ENCODE results near the gene PRSS56.

PRSS56 gene

DNA sequence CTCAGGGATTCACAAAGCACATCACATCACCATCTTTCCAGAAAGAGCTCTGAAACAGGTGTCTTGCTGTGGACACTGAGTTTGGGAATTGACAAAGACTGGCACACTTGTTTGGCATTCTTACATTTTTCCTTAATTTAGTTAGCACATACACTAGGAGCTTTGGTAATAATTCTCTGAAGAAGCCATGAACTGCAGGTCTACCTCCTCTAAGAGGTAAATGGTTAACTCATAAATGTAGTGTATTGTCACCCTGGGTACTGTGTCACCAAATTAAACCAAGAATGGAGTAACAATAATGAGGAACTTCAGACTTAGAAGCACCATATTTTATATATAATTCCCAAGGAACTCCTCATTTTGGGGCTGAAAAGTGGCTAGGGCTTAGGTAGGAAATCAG is 52.9 kb downstream of the PRSS56 start:
- DNase-seq (ENCODE audit: low spot score): no peak
- in situ Hi-C loops (cut with MboI; ENCODE audit: low sequenced_read_pairs, unreplicated experiment): no loop called here
- TF ChIP-seq, protein P1, sequence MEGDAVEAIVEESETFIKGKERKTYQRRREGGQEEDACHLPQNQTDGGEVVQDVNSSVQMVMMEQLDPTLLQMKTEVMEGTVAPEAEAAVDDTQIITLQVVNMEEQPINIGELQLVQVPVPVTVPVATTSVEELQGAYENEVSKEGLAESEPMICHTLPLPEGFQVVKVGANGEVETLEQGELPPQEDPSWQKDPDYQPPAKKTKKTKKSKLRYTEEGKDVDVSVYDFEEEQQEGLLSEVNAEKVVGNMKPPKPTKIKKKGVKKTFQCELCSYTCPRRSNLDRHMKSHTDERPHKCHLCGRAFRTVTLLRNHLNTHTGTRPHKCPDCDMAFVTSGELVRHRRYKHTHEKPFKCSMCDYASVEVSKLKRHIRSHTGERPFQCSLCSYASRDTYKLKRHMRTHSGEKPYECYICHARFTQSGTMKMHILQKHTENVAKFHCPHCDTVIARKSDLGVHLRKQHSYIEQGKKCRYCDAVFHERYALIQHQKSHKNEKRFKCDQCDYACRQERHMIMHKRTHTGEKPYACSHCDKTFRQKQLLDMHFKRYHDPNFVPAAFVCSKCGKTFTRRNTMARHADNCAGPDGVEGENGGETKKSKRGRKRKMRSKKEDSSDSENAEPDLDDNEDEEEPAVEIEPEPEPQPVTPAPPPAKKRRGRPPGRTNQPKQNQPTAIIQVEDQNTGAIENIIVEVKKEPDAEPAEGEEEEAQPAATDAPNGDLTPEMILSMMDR (IDR thresholded peaks at IDR 0.05; ENCODE audit: borderline replicate concordance, control extremely low read depth, extremely low read depth, insufficient read depth, missing control alignments): no peak

DNA sequence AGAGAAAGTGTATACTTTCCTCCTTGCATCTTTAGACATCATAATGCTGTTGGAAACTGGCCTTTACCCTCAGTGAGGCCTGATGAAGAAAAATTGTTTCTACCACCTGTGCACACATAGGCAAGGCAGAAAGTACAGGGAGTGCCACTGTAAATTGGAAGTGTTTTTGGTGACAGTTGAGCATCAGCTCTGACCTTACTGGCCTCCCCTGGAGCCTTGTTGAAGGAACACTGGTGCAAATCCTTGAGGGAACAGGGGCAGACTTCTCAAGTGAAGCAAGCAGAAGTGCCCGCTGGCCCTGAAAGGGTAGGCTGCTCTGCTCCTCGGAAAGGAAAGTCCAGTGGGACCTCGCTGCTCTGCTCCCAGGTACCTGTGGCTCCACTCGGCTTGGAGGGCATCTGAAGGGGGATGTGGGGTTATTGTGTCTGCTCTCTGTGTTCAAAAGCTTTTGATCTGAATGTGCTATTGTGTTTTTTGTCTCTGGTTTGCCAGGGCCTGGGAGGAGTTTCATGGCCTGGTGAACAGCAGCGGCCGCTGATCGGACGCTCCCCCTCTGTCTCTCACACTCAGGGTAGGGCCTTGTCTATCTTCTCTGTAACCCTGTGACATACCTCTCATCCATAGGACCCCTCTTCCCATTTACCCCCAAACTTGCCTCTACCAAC is 53.7 kb downstream of the PRSS56 start:
- TF ChIP-seq, protein P1 (IDR thresholded peaks at IDR 0.05; ENCODE audit: borderline replicate concordance, control extremely low read depth, extremely low read depth, insufficient read depth, missing control alignments): no peak
- in situ Hi-C loops (cut with MboI; ENCODE audit: low sequenced_read_pairs, unreplicated experiment): no loop called here
- DNase-seq (ENCODE audit: low spot score): no peak

DNA sequence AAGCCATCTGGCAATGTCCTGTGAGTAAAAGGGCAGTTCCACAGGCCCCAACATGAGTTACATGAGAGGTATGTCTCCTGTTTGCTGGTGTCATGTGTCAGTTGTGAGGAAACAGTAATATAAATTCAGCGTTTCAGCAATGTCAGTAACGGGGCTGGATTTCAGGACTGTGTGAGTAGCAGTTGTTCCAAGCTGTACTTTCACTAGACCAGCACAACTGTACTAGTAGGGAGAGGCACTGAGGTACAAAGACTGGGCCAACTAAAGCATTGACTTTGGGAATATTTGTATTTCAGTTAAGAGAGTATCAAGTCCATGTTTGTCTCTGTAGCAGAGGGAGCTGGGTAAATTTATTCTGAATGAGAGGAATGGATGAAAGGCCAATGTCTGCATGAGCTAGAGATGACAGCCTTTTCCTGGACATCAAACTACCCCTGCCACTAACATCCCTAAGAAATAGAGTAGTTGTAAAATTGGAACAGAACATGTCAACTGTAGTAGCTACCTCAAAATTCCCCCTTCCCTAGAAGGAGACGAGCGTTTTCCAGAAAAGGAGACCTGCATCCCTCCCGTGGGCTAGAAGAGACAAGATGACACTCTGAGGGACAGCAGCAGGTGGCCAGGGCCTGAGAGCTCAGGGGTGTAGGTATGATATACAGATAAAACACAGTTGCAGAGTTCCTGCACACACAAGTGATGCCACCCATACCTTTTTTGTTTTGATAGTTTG is 54.7 kb downstream of the PRSS56 start:
- TF ChIP-seq, protein P1 (IDR thresholded peaks at IDR 0.05; ENCODE audit: borderline replicate concordance, control extremely low read depth, extremely low read depth, insufficient read depth, missing control alignments): no peak
- DNase-seq (ENCODE audit: low spot score): no peak
- in situ Hi-C loops (cut with MboI; ENCODE audit: low sequenced_read_pairs, unreplicated experiment): no loop called here
